Activated CD8-positive, alpha-beta memory T cell treated with anti-CD3 and anti-CD28 coated beads for 1 hour (primary cell): ENCODE results near the gene ANXA3.

Experiments used
- DNase-seq, 2 donors: peaks; one replicate each; pipeline ENCODE4 v3.0.0-alpha.2; 2020; ENCODE audit warnings: low read depth in 1 of 2; ENCODE audit errors: extremely low read depth in 1 of 2

The ANXA3 gene

GRCh38 chr4:78642934-78643333 is 91.4 kb downstream of the ANXA3 start:
- no peak for DNase-seq

- DNase-seq = no peak
Observed at GRCh38 chr4:78644063-78644691, 92.6 kb downstream of the ANXA3 start.

DNA sequence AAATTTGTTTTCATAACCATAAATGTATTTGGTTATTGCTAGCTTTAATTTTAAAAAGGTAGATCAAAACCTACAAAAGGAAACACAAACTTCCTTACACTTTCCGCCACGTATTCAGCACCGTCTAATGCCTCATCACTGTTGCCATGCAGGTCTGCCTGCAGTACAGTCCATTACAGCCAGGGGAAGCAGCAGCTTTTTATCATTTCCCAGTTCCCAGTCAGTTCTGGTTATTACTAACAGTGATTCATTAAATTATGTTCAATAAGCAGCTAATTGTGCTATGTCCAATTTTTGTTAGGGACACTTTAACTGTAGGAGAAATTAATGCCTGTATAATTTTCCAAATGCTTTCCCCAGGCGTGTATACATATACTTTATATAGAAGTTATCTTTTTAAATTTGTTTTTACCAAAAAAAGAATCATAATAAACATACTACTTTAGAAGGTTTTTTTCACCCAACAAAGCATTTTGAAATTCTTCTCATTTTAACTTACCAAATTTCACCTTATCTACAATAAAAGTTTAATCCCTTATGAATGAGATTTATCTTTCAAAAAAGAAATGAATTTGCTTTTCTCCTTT is 93.3 kb downstream of the ANXA3 start:
- DNase-seq = peak in 1 of 2 donors; percentile 27

- no peak for DNase-seq
Observed at GRCh38 chr4:78645853-78646757, 94.5 kb downstream of the ANXA3 start.

DNA sequence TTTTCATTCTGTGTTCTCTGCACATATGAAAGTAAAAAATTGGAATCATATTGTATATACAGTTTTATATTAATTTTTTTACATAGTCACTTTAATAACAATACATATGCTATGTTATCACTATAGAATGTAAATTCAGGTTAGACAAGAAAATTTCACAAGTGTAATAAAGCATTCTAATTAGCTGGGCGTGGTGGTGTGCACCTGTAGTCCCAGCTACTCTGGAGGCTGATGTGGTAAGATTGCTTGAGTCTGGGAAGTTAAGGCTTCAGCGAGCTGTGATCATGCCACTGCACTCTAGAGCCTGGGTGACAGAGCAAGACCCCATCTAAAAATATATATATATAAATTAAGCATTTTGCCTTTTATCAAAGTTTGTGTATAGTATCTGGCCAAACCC is 95.7 kb downstream of the ANXA3 start:
- no peak for DNase-seq

GRCh38 chr4:78648640-78649363 is 97.2 kb downstream of the ANXA3 start:
- no peak for DNase-seq

GRCh38 chr4:78650106-78651024 is 98.8 kb downstream of the ANXA3 start:
- DNase-seq = no peak

GRCh38 chr4:78651250-78651860 is 99.8 kb downstream of the ANXA3 start:
- no peak for DNase-seq

- no peak for DNase-seq
Observed at GRCh38 chr4:78652282-78652876, 100.8 kb downstream of the ANXA3 start.

- DNase-seq = no peak
Observed at GRCh38 chr4:78653655-78654054, 102.1 kb downstream of the ANXA3 start.

DNA sequence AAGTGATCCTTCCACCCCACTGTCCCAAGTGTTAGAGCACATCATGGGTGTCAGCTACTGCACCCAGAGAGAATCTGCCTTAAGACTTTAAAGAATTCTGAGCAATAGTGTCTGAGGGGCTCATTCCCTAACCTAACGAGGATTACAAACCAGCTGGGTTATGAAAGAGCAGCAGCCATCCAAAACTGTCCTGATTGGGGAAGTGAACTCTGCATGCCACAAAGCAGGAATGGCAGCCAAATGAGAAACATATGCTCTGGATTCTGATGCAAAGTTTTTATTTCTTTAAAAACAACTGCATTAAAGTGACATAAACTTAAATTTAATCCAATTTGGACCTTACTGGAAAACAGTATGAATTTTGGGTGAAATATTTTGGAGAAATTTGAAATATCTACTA is 103.2 kb downstream of the ANXA3 start:
- DNase-seq = no peak

- no peak for DNase-seq
Observed at GRCh38 chr4:78656968-78657445, 105.4 kb downstream of the ANXA3 start.

DNA sequence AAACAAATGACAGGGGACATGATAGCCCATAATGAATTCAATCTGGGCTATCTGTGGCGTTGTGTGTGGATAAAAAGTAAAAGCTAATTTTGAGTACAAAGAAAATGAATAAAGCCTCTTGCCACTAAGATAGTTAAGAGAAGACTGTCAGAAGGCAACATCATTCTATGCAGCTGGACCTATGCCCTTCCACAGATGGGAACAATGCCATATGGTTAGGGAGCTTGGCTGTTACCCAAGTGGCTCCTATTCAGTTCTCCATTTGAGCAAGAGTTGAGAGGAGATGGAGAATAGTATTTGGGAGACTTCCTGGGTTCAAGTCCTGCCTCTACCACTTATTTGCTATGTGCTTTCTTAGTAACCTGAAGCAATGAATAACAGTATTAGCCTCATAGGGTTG is 107.7 kb downstream of the ANXA3 start:
- DNase-seq = no peak

DNA sequence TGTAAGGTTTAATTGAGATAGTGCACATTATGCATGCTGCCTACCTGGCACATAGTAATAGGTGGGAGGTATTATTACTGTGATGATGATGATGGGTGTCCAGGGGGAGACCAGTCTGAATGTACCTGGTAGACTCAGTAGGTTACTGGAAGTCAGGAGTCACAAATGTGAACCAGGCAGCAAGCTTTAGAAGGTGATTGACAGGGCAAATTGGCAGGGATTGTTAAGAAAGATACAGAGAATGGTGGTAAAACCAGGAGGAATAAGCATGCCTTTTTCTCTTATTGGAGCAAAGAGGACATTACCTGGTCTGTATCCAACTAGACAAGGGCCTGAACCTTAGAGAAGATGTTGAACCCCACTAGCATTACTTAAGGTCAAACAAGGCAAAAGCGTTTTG is 108.1 kb downstream of the ANXA3 start:
- DNase-seq = no peak
